Kasumi-1 (cell line): ENCODE results near the gene VTI1A.

Experiments used
- DNase-seq, 2 experiments: peaks; one replicate each; lab custom pipeline; 2025; lab: John Stamatoyannopoulos, UW

Gene VTI1A

GRCh38 chr10:112546474-112546873 lies 99.5 kb downstream of the VTI1A start:
- no peak for DNase-seq

- DNase-seq, result no peak
Measured at GRCh38 chr10:112548535-112549276, 101.7 kb downstream of the VTI1A start.

- DNase-seq, result no peak
Measured at GRCh38 chr10:112552593-112553110, 105.6 kb downstream of the VTI1A start.

- DNase-seq, result no peak
Measured at GRCh38 chr10:112553315-112553714, 106.3 kb downstream of the VTI1A start.

- no peak for DNase-seq
Measured at GRCh38 chr10:112554263-112554662, 107.2 kb downstream of the VTI1A start.

GRCh38 chr10:112557197-112557596 lies 110.2 kb downstream of the VTI1A start:
- DNase-seq, result no peak

- no peak for DNase-seq
Measured at GRCh38 chr10:112558476-112559142, 111.6 kb downstream of the VTI1A start.

GRCh38 chr10:112559349-112559748 lies 112.3 kb downstream of the VTI1A start:
- DNase-seq, result no peak

GRCh38 chr10:112562122-112562521 lies 115.1 kb downstream of the VTI1A start:
- DNase-seq, result no peak

- no peak for DNase-seq
Measured at GRCh38 chr10:112562809-112563663, 116.0 kb downstream of the VTI1A start.

GRCh38 chr10:112564337-112564736 lies 117.3 kb downstream of the VTI1A start:
- no peak for DNase-seq

GRCh38 chr10:112565434-112566053 lies 118.5 kb downstream of the VTI1A start:
- DNase-seq, result peak; percentile 90 to 96

GRCh38 chr10:112570585-112570984 lies 123.6 kb downstream of the VTI1A start:
- no peak for DNase-seq

- DNase-seq, result no peak
Measured at GRCh38 chr10:112579578-112579977, 132.6 kb downstream of the VTI1A start.

- DNase-seq, result no peak
Measured at GRCh38 chr10:112580267-112580666, 133.3 kb downstream of the VTI1A start.

- no peak for DNase-seq
Measured at GRCh38 chr10:112581921-112582320, 134.9 kb downstream of the VTI1A start.

GRCh38 chr10:112583236-112583939 lies 136.4 kb downstream of the VTI1A start:
- no peak for DNase-seq

- no peak for DNase-seq
Measured at GRCh38 chr10:112584276-112584675, 137.3 kb downstream of the VTI1A start.

GRCh38 chr10:112585126-112585525 lies 138.1 kb downstream of the VTI1A start:
- DNase-seq, result no peak

- no peak for DNase-seq
Measured at GRCh38 chr10:112585960-112586359, 138.9 kb downstream of the VTI1A start.

- no peak for DNase-seq
Measured at GRCh38 chr10:112587729-112588128, 140.7 kb downstream of the VTI1A start.
